HEK293 (cell line): ENCODE results near the gene ARHGDIG.
A peak's percentile ranks its signal among the peaks of the same experiment; 100 is the strongest.

Source experiments
- CTCF ChIA-PET: fragments of 350-600 bp; formaldehyde crosslinking; extraction: SDS; loops from one replicate; lab custom pipeline; 2021; ENCODE audit warnings: antibody characterized with exemption; lab: Yijun Ruan, JAX
- POLR2A ChIA-PET: fragments of 300-600 bp; formaldehyde crosslinking; extraction: SDS; loops from one replicate; lab custom pipeline; 2020; ENCODE audit warnings: antibody characterized with exemption, inconsistent platforms; lab: Yijun Ruan, JAX
- H3K27ac ChIP-seq: fragments of 200-500 bp; sonication (Bioruptor generic); 2 replicates; pipeline ENCODE4 v1.5.1; 2014; ENCODE audit warnings: low read depth, low read length, control low read depth, inconsistent platforms; ENCODE audit errors: extremely low read depth
- H3K36me3 ChIP-seq, 2 experiments: fragments of 200-500 bp in 1 of 2; sonication (Bioruptor generic) in 1 of 2; 1 replicate in 1 of 2; 2 replicates in 1 of 2; pipeline ENCODE4 v1.5.1; 2014 to 2017; ENCODE audit warnings: inconsistent platforms in 2 of 2, low read length in 2 of 2; ENCODE audit not compliant: control insufficient read depth in 2 of 2, insufficient read depth in 1 of 2
- H3K4me1 ChIP-seq: fragments of 200-500 bp; sonication (Bioruptor generic); 2 replicates; pipeline ENCODE4 v1.5.1; 2014; ENCODE audit warnings: mild to moderate bottlenecking, low read length, inconsistent platforms; ENCODE audit not compliant: control insufficient read depth, insufficient read depth
- H3K4me3 ChIP-seq: 2 replicates; pipeline ENCODE4 v1.5.1; 2011; ENCODE audit warnings: low read depth, mild to moderate bottlenecking, control low read depth, low read length, moderate library complexity
- H3K9me3 ChIP-seq: fragments of 200-500 bp; sonication (Bioruptor generic); 2 replicates; pipeline ENCODE4 v1.5.1; 2014; ENCODE audit warnings: low read depth, low read length, inconsistent platforms; ENCODE audit not compliant: control insufficient read depth, insufficient read depth
- EGR2 ChIP-seq: fragments of 450-650 bp; formaldehyde crosslinking; IDR thresholded peaks from 2 replicates; pipeline ENCODE4 v1.5.1; 2016; ENCODE audit warnings: low read depth, missing biosample characterization, missing genetic modification characterization
- FEZF1 ChIP-seq: fragments of 450-650 bp; formaldehyde crosslinking; IDR thresholded peaks from 2 replicates; pipeline ENCODE4 v1.5.1; 2016; ENCODE audit warnings: missing biosample characterization, missing genetic modification characterization
- GFI1B ChIP-seq: fragments of 450-650 bp; formaldehyde crosslinking; IDR thresholded peaks from 2 replicates; pipeline ENCODE4 v1.5.1; 2016; ENCODE audit warnings: missing biosample characterization, missing genetic modification characterization
- GLIS2 ChIP-seq: fragments of 450-650 bp; formaldehyde crosslinking; IDR thresholded peaks from 2 replicates; pipeline ENCODE4 v1.5.1; 2016; ENCODE audit warnings: missing biosample characterization, missing genetic modification characterization
- PATZ1 ChIP-seq: fragments of 450-650 bp; formaldehyde crosslinking; IDR thresholded peaks from 2 replicates; pipeline ENCODE4 v1.5.1; 2016; ENCODE audit warnings: missing biosample characterization, missing genetic modification characterization
- RBAK ChIP-seq: fragments of 450-650 bp; formaldehyde crosslinking; IDR thresholded peaks from 2 replicates; pipeline ENCODE4 v1.5.1; 2016; ENCODE audit warnings: missing biosample characterization, missing genetic modification characterization
- SP3 ChIP-seq: fragments of 450-650 bp; formaldehyde crosslinking; IDR thresholded peaks from 2 replicates; pipeline ENCODE4 v1.5.1; 2016; ENCODE audit warnings: missing biosample characterization, missing genetic modification characterization
- ZBTB17 ChIP-seq: fragments of 450-650 bp; formaldehyde crosslinking; IDR thresholded peaks from 2 replicates; pipeline ENCODE4 v1.5.1; 2016; ENCODE audit warnings: missing biosample characterization, missing genetic modification characterization
- ZFHX2 ChIP-seq: fragments of 450-650 bp; formaldehyde crosslinking; conservative IDR thresholded peaks from 2 replicates; pipeline ENCODE4 v1.5.1; 2016; ENCODE audit warnings: missing biosample characterization, missing genetic modification characterization
- ZIC2 ChIP-seq: fragments of 450-650 bp; formaldehyde crosslinking; IDR thresholded peaks from 2 replicates; pipeline ENCODE4 v1.5.1; 2016; ENCODE audit warnings: missing biosample characterization, missing genetic modification characterization
- ZNF341 ChIP-seq: fragments of 450-650 bp; formaldehyde crosslinking; IDR thresholded peaks from 2 replicates; pipeline ENCODE4; 2016; ENCODE audit warnings: low read depth, missing biosample characterization, missing genetic modification characterization
- ZNF398 ChIP-seq: fragments of 450-650 bp; formaldehyde crosslinking; IDR thresholded peaks from 2 replicates; pipeline ENCODE4 v1.5.1; 2017; ENCODE audit warnings: missing biosample characterization, missing genetic modification characterization
- ZNF488 ChIP-seq: fragments of 450-650 bp; formaldehyde crosslinking; IDR thresholded peaks from 2 replicates; pipeline ENCODE4 v1.5.1; 2016; ENCODE audit warnings: missing biosample characterization, missing genetic modification characterization
- ZNF600 ChIP-seq: fragments of 450-650 bp; formaldehyde crosslinking; IDR thresholded peaks from 2 replicates; pipeline ENCODE4 v1.5.1; 2016; ENCODE audit warnings: missing biosample characterization, missing genetic modification characterization
- ZNF626 ChIP-seq: fragments of 450-650 bp; sonication (Bioruptor Pico); formaldehyde crosslinking; IDR thresholded peaks from 2 replicates; pipeline ENCODE4 v1.5.1; 2018; ENCODE audit warnings: missing biosample characterization, missing genetic modification characterization, inconsistent platforms
- ZNF654 ChIP-seq: fragments of 450-650 bp; formaldehyde crosslinking; IDR thresholded peaks from 2 replicates; pipeline ENCODE4 v1.5.1; 2016; ENCODE audit warnings: low read depth, missing biosample characterization, missing genetic modification characterization
- ZXDB ChIP-seq: fragments of 450-650 bp; formaldehyde crosslinking; IDR thresholded peaks from 2 replicates; pipeline ENCODE4 v1.5.1; 2016; ENCODE audit warnings: missing biosample characterization, missing genetic modification characterization

Gene ARHGDIG

GRCh38 chr16:286491-287297 is 6.3 kb downstream of the ARHGDIG start:
- Histone ChIP-seq H3K4me1 (no peaks in the 10 kb centered on the region), H3K36me3 (peaks cover 0 to 58% of the 10 kb centered on the region in 2 experiments; a peak in 2 of 3 replicates), H3K9me3 (no peaks in the 10 kb centered on the region), H3K27ac (no peak overlapping the region), H3K4me3 (no peak overlapping the region)
- ChIA-PET POLR2A (no interaction called here), CTCF (no interaction called here)
- TF ChIP-seq EGR2 (tag by site-specific recombination) (0 out of 2 replicates have a peak, but pooled peaks have one; percentile 9), ZNF398 (no peak), ZNF600 (tag by site-specific recombination) (0 out of 2 replicates have a peak, but pooled peaks have one; percentile 13), ZNF341 (no peak)

GRCh38 chr16:287298-287811 is 7.0 kb downstream of the ARHGDIG start:
- TF ChIP-seq FEZF1 (tag by site-specific recombination) (no peak), ZNF600 (tag by site-specific recombination) (0 out of 2 replicates have a peak, but pooled peaks have one; percentile 1), ZFHX2 (no peak), SP3 (tag by site-specific recombination) (no peak), ZXDB (tag by site-specific recombination) (no peak), ZNF654 (tag by site-specific recombination) (peak; percentile 15; the same call in 1 of the 2 replicates), RBAK (no peak), GFI1B (tag by site-specific recombination) (no peak)
- POLR2A ChIA-PET, result interaction anchor here (0.7 kb wide), 1 partner anchor 63 kb away, joined by 3 read pairs; no protein-coding TSS in a partner anchor
- no peaks in the 10 kb centered on the region for H3K4me1 ChIP-seq
- CTCF ChIA-PET, result interaction anchor here (0.6 kb wide), 1 partner anchor 32 kb away, joined by 3 read pairs; no protein-coding TSS in a partner anchor
- no peaks in the 10 kb centered on the region for H3K9me3 ChIP-seq
- peaks cover 0 to 63% of the 10 kb centered on the region in 2 experiments; a peak in 2 of 3 replicates for H3K36me3 ChIP-seq
- no peak overlapping the region for H3K27ac ChIP-seq
- no peak overlapping the region for H3K4me3 ChIP-seq

GRCh38 chr16:287981-288920 is 7.9 kb downstream of the ARHGDIG start:
- POLR2A ChIA-PET, result interaction anchor here (0.7 kb wide), 1 partner anchor 64 kb away, joined by 3 read pairs; no protein-coding TSS in a partner anchor
- Histone ChIP-seq H3K4me1 (no peaks in the 10 kb centered on the region), H3K36me3 (peaks cover 0 to 72% of the 10 kb centered on the region in 2 experiments; a peak in 2 of 3 replicates), H3K4me3 (no peak overlapping the region), H3K27ac (no peak overlapping the region), H3K9me3 (no peaks in the 10 kb centered on the region)
- CTCF ChIA-PET, result no interaction called here
- TF ChIP-seq ZNF626 (tag by site-specific recombination), result no peak
- no peak for TF ChIP-seq PATZ1 (tag by site-specific recombination)
- peak; percentile 66 for TF ChIP-seq GLIS2 (tag by site-specific recombination)
- TF ChIP-seq ZBTB17 (tag by site-specific recombination), result peak; percentile 48
- no peak for TF ChIP-seq ZNF488
- peak; percentile 45 for TF ChIP-seq ZIC2 (tag by site-specific recombination)
